SHP77 treated with DMSO at 0.1 percent for 48 hours (cell line): Measurements from ENCODE around the gene BEND3.
"Not testable (repeated sequence)": the region's sequence is repeated elsewhere in the genome, so short reads cannot be mapped to it uniquely, and the experiment has no call there.

ENCODE experiments used
- DNase-seq: peaks from one replicate; lab custom pipeline; 2025; lab: John Stamatoyannopoulos, UW

The BEND3 gene

GRCh38 chr6:107114926-107115694 lies at the start of gene BEND3:
BEND3 (minus strand) TSS chr6:107115515; CDS start chr6:107099285, 16,230 bp downstream.
- DNase-seq: no peak

DNA sequence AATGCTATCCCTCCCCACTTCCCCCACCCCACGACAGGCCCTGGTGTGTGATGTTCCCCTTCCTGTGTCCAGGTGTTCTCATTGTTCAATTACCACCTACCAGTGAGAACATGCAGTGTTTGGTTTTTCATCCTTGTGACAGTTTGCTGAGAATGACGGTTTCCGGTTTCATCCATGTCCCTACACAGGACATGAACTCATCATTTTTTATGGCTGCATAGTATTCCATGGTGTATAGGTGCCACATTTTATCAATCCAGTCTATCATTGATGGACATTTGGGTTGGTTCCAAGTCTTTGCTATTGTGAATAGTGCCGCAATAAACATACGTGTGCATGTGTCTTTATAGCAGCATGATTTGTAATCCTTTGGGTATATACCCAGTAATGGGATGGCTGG lies 49.0 kb upstream of the BEND3 start:
- not testable (repeated sequence) for DNase-seq

DNA sequence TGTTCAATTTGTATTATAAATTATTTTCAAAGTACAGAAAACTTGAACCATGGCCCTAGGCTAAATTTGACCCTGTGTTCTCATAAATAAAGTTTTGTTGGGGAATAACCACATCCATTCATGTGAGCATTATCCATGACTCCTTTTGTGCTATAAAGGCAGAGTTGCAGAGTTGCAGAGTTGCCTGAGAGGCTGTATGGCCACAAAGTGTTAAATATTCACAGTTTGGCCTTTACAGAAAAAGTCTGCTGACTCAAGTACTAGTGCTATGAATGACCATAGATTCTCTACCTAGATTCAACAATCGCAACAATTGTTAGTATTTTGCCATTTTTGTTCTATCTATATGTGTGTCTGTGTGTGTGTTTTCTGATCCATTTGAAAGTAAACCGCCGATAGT lies 46.2 kb upstream of the BEND3 start:
- DNase-seq: no peak

DNA sequence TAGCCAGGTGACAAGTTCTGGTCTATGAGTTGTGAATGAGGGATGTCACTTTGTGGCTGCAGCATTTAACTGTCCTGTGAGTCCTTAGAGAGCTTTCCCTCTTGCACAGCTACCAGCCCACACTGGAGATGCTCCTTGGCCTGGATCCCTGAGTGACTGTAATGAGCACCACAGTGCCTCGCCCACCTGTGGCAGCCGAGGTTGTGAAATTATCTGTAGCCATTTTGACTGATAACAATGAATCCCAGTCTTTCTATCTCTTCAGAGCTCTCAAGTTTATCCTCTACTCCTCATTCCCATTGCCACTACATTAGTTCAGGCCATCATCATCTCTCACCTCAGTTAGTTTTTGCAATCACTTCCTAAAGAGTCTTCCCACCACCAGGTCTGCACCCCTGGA lies 41.3 kb upstream of the BEND3 start:
- DNase-seq: no peak

DNA sequence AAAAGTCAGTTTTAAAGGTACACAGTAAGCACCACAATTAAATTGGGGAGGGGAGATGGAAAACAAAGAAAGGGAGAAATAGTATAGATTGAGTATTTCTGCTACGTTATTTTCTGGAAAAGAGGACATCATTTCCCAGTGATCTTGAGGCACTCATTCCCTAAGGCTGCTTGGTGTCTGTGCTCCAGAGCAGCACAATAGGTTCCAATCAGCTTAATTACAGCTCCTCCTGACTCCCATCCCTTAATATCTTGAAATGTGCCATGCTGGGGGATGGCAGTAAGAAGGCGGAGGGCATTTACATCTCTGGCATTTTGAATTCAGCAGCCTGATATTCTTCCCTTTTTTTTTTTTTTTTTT lies 39.5 kb upstream of the BEND3 start:
- DNase-seq: no peak

DNA sequence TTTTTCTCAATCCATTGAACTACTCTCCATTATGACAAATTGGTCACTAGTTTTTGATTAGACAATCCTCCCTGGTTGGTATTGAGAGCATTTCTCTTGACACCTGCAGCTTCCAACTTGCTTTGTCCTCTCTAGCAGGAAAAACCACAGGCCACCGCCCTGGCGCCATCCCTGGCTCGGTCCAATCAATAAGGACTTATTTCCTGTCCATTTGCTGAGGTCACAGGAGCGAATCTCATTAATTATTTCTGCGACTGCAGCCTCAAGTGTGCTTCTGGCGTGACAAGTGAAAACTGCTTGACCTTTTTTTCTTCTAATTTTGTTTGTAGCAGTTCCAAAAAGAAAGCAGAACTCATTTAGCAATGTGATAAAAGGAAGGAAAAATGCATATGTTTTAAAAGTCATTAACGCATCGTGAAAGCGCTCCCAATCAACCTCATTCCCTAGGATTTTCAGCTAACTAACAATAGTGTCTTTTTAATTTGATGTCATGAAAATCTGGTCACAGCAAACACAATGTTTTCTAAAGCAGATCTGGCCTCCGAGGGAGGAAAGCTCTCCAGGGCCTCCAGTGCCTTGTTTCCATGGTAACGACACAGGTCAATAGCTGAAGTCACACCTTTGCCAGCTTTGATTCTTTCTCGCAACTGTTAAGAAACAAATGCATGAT lies 39.0 kb upstream of the BEND3 start:
- DNase-seq: peak; percentile 64

GRCh38 chr6:107152638-107153430 lies 37.5 kb upstream of the BEND3 start:
- no peak for DNase-seq

GRCh38 chr6:107144666-107145065 lies 29.4 kb upstream of the BEND3 start:
- DNase-seq: no peak

DNA sequence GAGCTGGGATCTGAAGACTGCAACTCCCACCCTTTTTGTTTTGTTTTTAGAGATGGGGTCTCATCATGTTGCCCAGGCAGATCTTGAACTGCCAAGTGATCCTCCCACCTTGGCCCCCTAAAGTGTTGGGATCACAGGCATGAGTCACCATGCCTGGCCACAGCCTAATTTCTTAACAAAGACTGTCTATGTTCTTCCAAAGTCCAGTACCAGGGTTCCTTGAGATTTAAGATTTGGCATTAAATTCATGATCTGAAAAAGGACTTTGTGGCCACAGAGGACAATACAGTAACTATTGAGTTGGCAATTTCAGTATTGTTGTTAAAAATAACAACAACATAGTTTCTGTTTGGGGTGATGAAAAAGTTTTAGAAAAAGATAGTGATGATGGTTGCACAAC lies 28.7 kb upstream of the BEND3 start:
- DNase-seq: no peak

- no peak for DNase-seq
Measured at GRCh38 chr6:107140581-107140980, 25.3 kb upstream of the BEND3 start.

DNA sequence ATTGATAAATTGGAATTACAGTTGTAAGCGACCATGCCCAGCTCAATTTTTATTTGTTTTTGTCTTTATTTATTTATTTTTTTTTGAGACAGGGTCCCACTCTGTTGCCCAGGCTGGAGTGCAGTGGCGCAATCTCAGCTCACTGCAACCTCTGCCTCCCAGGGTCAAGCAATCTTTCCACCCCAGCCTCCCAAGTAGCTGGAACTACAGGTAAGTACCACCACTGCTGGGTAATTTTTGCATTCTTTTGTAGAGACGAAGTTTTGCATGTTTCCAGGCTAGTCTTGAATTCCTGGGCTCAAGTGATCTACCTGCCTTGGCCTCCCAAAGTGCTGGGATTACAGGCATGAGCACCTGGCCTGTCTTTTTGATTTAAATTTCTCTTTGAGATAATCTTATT lies 21.0 kb upstream of the BEND3 start:
- not testable (repeated sequence) for DNase-seq

DNA sequence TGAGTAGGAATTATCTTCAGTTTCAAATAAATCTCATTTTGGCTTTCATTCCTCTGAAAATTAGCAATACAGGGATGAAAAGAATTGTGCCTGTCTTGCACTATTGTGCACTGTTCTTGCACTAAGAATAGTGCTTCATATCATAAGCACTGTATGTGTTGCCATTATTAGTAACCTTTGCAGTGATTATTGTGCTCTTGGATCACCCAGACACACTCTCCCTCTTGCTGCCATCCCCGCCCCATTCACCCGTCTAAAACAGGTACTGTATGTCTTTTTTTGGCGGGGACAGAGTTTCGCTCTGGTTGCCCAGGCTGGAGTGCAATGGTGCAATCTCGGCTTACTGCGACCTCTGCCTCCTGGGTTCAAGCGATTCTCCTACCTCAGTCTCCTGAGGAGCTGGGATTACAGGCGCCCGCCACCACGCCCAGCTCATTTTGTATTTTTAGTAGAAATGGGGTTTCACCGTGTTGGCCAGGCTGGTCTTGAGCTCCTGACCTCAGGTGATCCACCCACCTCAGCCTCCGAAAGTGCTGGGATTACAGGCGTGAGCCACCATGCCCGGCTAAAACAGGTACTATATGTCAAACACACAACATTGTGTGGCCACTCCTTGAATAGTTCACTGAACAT lies 19.8 kb upstream of the BEND3 start:
- not testable (repeated sequence) for DNase-seq

DNA sequence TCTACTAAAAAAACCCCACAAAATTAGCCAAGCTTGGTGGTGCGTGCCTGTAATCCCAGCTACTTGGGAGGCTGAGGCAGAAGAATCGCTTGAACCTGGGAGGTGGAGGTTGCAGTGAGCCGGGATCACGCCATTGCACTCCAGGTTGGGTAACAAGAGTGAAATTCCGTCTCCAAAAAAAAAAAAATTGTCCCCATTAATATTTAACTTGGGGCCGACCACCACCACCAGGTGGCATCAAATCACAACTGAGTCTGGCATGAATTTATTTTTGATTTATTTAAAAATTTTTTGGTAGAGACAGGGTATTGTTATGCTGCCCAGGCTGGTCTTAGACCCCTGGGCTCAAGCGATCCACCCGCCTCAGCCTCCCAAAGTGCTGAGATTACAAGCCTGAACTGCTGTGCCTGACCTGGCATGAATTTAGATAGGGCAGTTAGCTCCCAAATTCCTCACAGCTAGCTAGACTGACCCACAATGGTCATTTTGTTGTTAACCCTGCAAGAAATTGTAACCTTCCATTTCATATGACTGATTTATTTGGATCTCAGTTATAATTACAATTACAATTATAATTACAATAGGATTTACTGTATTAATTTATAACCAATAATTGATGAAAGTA lies 17.1 kb upstream of the BEND3 start:
- DNase-seq: peak; percentile 31

DNA sequence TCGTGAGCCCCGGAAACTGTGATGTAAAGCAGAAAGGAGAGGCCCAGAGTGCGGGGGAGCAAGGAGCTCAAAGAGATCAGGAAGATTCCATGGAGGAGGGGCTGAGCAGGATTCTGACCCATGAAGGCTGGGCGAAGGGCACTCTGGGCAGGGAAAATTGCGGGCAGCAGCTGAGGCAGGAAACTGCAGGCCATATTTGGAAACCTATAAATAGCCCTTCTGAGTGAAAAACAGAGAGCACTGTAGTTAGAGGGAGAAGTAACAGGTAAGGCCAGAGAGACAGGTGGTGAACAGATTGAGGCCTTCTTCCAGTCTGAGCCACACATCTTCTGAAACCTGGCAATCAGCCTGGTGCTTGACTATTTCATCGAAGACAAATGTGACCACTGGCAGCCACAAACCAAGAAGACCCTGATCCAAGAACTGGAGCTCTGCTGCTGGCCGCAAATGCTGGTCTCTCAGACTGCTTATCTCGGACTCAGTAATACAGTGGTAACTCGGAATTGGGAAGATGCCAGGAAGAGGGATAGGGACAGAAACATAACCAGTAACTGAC lies 14.1 kb upstream of the BEND3 start:
- no peak for DNase-seq

GRCh38 chr6:107128577-107128976 lies 13.3 kb upstream of the BEND3 start:
- DNase-seq: no peak

- DNase-seq: no peak
Measured at GRCh38 chr6:107128175-107128574, 12.9 kb upstream of the BEND3 start.

- DNase-seq: no peak
Measured at GRCh38 chr6:107125771-107126170, 10.5 kb upstream of the BEND3 start.

DNA sequence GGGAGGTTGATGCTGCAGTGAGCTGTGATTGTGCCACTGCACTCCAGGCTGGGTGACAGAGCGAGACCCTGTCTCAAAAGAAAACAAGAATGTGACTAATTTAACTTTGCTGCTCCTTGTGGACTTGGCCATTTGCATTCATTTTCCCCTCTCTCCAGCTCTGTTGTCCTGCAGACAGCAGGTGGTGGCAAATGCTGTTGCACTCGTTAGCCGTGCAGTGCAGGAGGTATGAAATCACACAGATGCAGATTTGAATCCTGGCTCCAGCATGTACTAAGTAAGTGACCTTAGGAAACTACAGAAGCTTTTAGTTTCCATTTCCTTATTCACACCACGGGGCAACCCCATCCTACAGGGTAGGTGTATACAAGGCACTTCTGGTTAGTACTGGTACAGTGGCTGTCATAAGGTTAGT lies 9.6 kb upstream of the BEND3 start:
- peak; percentile 46 for DNase-seq

- DNase-seq: no peak
Measured at GRCh38 chr6:107123501-107123900, 8.2 kb upstream of the BEND3 start.

- no peak for DNase-seq
Measured at GRCh38 chr6:107122748-107123147, 7.4 kb upstream of the BEND3 start.

- DNase-seq: no peak
Measured at GRCh38 chr6:107121964-107122495, 6.7 kb upstream of the BEND3 start.
